CD14-positive monocyte (primary cell): ENCODE data around the gene AOAH. TPM values are rescaled to one million over a fixed set of nuclear protein-coding genes. Genes with fewer than 3 reads are reported as not detected.

Experiments used
- DNase-seq, 3 donors: peaks; one replicate each; pipeline ENCODE4 v3.0.0-alpha.2; 2011 to 2022
- H2AFZ ChIP-seq: 2 replicates; pipeline ENCODE4 v1.6.0; 2012; ENCODE audit warnings: mild to moderate bottlenecking, low read depth, low read length, inconsistent platforms; ENCODE audit not compliant: insufficient read depth, poor library complexity, severe bottlenecking
- H3K27ac ChIP-seq, 2 donors: 1 replicate in 1 of 2; 2 replicates in 1 of 2; pipeline ENCODE4 v1.5.1; 2012 to 2013; ENCODE audit warnings: low read length in 2 of 2, control low read depth in 1 of 2, inconsistent platforms in 1 of 2, low read depth in 1 of 2, mild to moderate bottlenecking in 1 of 2
- H3K27me3 ChIP-seq, 2 donors: one replicate each; pipeline versions ENCODE4 v1.6.0 to v1.6.1; 2011 to 2013; ENCODE audit warnings: low read length in 2 of 2; ENCODE audit not compliant: control insufficient read depth in 2 of 2, insufficient read depth in 2 of 2
- H3K36me3 ChIP-seq, 2 donors: replicated peaks in 1 of 2; 1 replicate in 1 of 2; 2 replicates in 1 of 2; pipeline versions ENCODE4 v1.5.1 to v1.6.1; 2012 to 2013; ENCODE audit warnings: low read length in 2 of 2, control low read depth in 1 of 2, inconsistent platforms in 1 of 2, mild to moderate bottlenecking in 1 of 2; ENCODE audit not compliant: insufficient read depth in 2 of 2, control insufficient read depth in 1 of 2
- H3K4me1 ChIP-seq, 2 donors: 1 replicate in 1 of 2; 2 replicates in 1 of 2; pipeline versions ENCODE4 v1.5.1 to v1.6.1; 2012 to 2013; ENCODE audit warnings: low read length in 2 of 2, control low read depth in 1 of 2, inconsistent platforms in 1 of 2, mild to moderate bottlenecking in 1 of 2, moderate library complexity in 1 of 2; ENCODE audit not compliant: insufficient read depth in 2 of 2, control insufficient read depth in 1 of 2
- H3K4me2 ChIP-seq: replicated peaks from 2 replicates; pipeline ENCODE3; 2012; ENCODE audit warnings: low read length, moderate library complexity, mild to moderate bottlenecking; ENCODE audit not compliant: poor library complexity, severe bottlenecking; ENCODE audit errors: extremely low read depth
- H3K4me3 ChIP-seq, 3 experiments: fragments of 200-600 bp in 1 of 3; sonication (generic) in 1 of 3; replicated peaks in 1 of 3; 1 replicate in 2 of 3; 2 replicates in 1 of 3; pipeline ENCODE4 v1.5.1; 2011 to 2013; ENCODE audit warnings: low read length in 3 of 3, mild to moderate bottlenecking in 3 of 3, control low read depth in 2 of 3, low read depth in 2 of 3, inconsistent platforms in 1 of 3, moderate library complexity in 1 of 3
- H3K79me2 ChIP-seq: 2 replicates; pipeline ENCODE4 v1.6.0; 2012; ENCODE audit warnings: mild to moderate bottlenecking, control low read depth, inconsistent platforms, low read length, moderate library complexity; ENCODE audit not compliant: insufficient read depth
- H3K9ac ChIP-seq: 2 replicates; pipeline ENCODE4 v1.6.0; 2017; ENCODE audit warnings: low read length, mild to moderate bottlenecking; ENCODE audit not compliant: insufficient read depth, poor library complexity, severe bottlenecking
- H3K9me3 ChIP-seq, 2 donors: replicated peaks in 1 of 2; 1 replicate in 1 of 2; 2 replicates in 1 of 2; pipeline versions ENCODE4 v1.5.1 to v1.6.1; 2012 to 2013; ENCODE audit warnings: low read length in 2 of 2, control low read depth in 1 of 2; ENCODE audit not compliant: control insufficient read depth in 1 of 2, insufficient read depth in 1 of 2
- H4K20me1 ChIP-seq: 2 replicates; pipeline ENCODE4 v1.6.0; 2012; ENCODE audit warnings: mild to moderate bottlenecking, low read length, control low read depth, moderate library complexity; ENCODE audit not compliant: insufficient read depth
- H3K27ac Mint-ChIP-seq, 7 donors: one replicate each; pipeline ENCODE4 v1.8.0; 2020; ENCODE audit warnings: mild to moderate bottlenecking in 7 of 7, mixed read lengths in 7 of 7, moderate library complexity in 6 of 7, inconsistent platforms in 2 of 7
- H3K27me3 Mint-ChIP-seq, 3 donors: one replicate each; pipeline ENCODE4 v1.8.0; 2021 to 2022; ENCODE audit warnings: low read depth in 3 of 3, mild to moderate bottlenecking in 3 of 3, mixed read lengths in 3 of 3, moderate library complexity in 3 of 3, inconsistent platforms in 1 of 3
- H3K36me3 Mint-ChIP-seq, 2 donors: one replicate each; pipeline ENCODE4 v1.8.0; 2020; ENCODE audit warnings: mixed read lengths in 2 of 2, inconsistent platforms in 1 of 2, mild to moderate bottlenecking in 1 of 2
- H3K4me1 Mint-ChIP-seq: one replicate; pipeline ENCODE4 v1.8.0; 2020; ENCODE audit warnings: mild to moderate bottlenecking, mixed read lengths
- H3K4me3 Mint-ChIP-seq, 2 donors: one replicate each; pipeline ENCODE4 v1.8.0; 2020; ENCODE audit warnings: mild to moderate bottlenecking in 2 of 2, mixed read lengths in 2 of 2, moderate library complexity in 1 of 2
- H3K9me3 Mint-ChIP-seq, 7 donors: one replicate each; pipeline ENCODE4 v1.8.0; 2020 to 2022; ENCODE audit warnings: mixed read lengths in 7 of 7, mild to moderate bottlenecking in 6 of 7, moderate library complexity in 6 of 7, inconsistent platforms in 2 of 7
- CTCF ChIP-seq: fragments of 200-600 bp; IDR thresholded peaks from one replicate; pipeline ENCODE4 v1.8.0; 2022; ENCODE audit warnings: antibody characterized with exemption, mild to moderate bottlenecking
- WGBS: methylation state at CpG from one replicate; pipeline ENCODE4 v1.1.5; 2013; ENCODE audit warnings: missing lambda C conversion rate; ENCODE audit not compliant: insufficient coverage; 5-methylcytosine and 5-hydroxymethylcytosine counted together
- intact Hi-C, 2 donors: fragments of 100-400 bp; cut with micrococcal nuclease; formaldehyde crosslinking; loops; one replicate each; pipeline versions ENCODE4 v1.15.0 to v1.15.1; 2023
- polyA plus RNA-seq, 3 donors: library from polyadenylated mRNA; depleted of rRNA in 1 of 3; unstranded in 2 of 3; stranded (reverse) in 1 of 3; fragments of 300-500 nt in 2 of 3; fragments of >200 nt in 1 of 3; fragmentation: Illumina TruSeq in 2 of 3; gene quantifications; 1 replicate in 2 of 3; 2 replicates in 1 of 3; pipeline ENCODE4 v1.2.3, GENCODE V29; 2012 to 2021

Gene AOAH
- polyA plus RNA-seq, 3 donors, result 305 to 467 (median 349) TPM

GRCh38 chr7:36659638-36660341, 64.5 kb downstream of the AOAH start:
- peaks cover 14% of the 10 kb centered on the region for H3K4me1 Mint-ChIP-seq
- no peaks in the 10 kb centered on the region for H3K9me3 ChIP-seq
- no peak overlapping the region for H2AFZ ChIP-seq
- H3K4me3 Mint-ChIP-seq, result no peak overlapping the region
- H3K36me3 ChIP-seq, result peaks cover 91 to 100% of the 10 kb centered on the region in 2 donors
- H3K27ac Mint-ChIP-seq, result peak overlapping the region; percentile 3 to 62 (median 13)
- intact Hi-C loops, result no loop called here
- H3K4me2 ChIP-seq, result no peak overlapping the region
- peaks cover 83 to 97% of the 10 kb centered on the region in 2 donors for H3K36me3 Mint-ChIP-seq
- H3K4me1 ChIP-seq, result peaks cover 10 to 17% of the 10 kb centered on the region in 2 donors
- WGBS, result 98% methylated on average over 8 of the region's 13 CpGs
- no peak overlapping the region for H3K4me3 ChIP-seq
- H4K20me1 ChIP-seq, result peaks cover 100% of the 10 kb centered on the region
- peak overlapping the region in 1 of 2 donors; percentile 64 for H3K27ac ChIP-seq
- H3K27me3 ChIP-seq, result no peaks in the 10 kb centered on the region
- no peak for DNase-seq
- no peak for TF ChIP-seq CTCF
- H3K9me3 Mint-ChIP-seq, result no peaks in the 10 kb centered on the region
- no peaks in the 10 kb centered on the region for H3K27me3 Mint-ChIP-seq
- peaks cover 54% of the 10 kb centered on the region for H3K79me2 ChIP-seq
- no peak overlapping the region for H3K9ac ChIP-seq

GRCh38 chr7:36659172-36659516, 65.2 kb downstream of the AOAH start:
- Histone ChIP-seq H2AFZ (no peak overlapping the region), H3K27ac (peak overlapping the region in 1 of 2 donors; percentile 64), H3K27me3 (no peaks in the 10 kb centered on the region), H3K4me1 (peaks cover 10 to 17% of the 10 kb centered on the region in 2 donors), H3K9me3 (no peaks in the 10 kb centered on the region), H3K36me3 (peaks cover 91 to 100% of the 10 kb centered on the region in 2 donors), H3K4me2 (no peak overlapping the region), H3K4me3 (no peak overlapping the region), H4K20me1 (peaks cover 100% of the 10 kb centered on the region), H3K79me2 (peaks cover 60% of the 10 kb centered on the region), H3K9ac (no peak overlapping the region)
- DNase-seq, result peak in 1 of 3 donors; percentile 28
- Mint-ChIP-seq H3K27ac (peak overlapping the region in 5 of 7 donors; percentile 12 to 70 (median 41)), H3K4me1 (peaks cover 14% of the 10 kb centered on the region), H3K4me3 (no peak overlapping the region), H3K36me3 (peaks cover 83 to 97% of the 10 kb centered on the region in 2 donors), H3K9me3 (no peaks in the 10 kb centered on the region), H3K27me3 (no peaks in the 10 kb centered on the region)
- WGBS, result 88% methylated on average over 1 of the region's 4 CpGs
- intact Hi-C loops, result no loop called here
- no peak for TF ChIP-seq CTCF
